Large intestine (tissue), 3 donors: ENCODE results near the gene PLD2. TPM values are rescaled to one million over a fixed set of nuclear protein-coding genes. Genes with fewer than 3 reads are reported as not detected.
"Not testable (repeated sequence)": the region's sequence is repeated elsewhere in the genome, so short reads cannot be mapped to it uniquely, and the experiment has no call there.

Experiments used
- DNase-seq, 2 donors: peaks; one replicate each; pipeline versions ENCODE4 v3.0.0 to v3.0.0-alpha.2; 2013
- H3K27ac ChIP-seq: one replicate; pipeline ENCODE4 v1.5.1; 2013; ENCODE audit warnings: low read length
- H3K27me3 ChIP-seq: 2 replicates; pipeline ENCODE4 v1.6.1; 2013; ENCODE audit warnings: low read length; ENCODE audit not compliant: control insufficient read depth, insufficient read depth
- H3K36me3 ChIP-seq: 2 replicates; pipeline ENCODE4 v1.6.1; 2013; ENCODE audit warnings: low read length; ENCODE audit not compliant: control insufficient read depth, insufficient read depth
- H3K4me1 ChIP-seq: one replicate; pipeline ENCODE4 v1.6.1; 2013; ENCODE audit warnings: low read length; ENCODE audit not compliant: control insufficient read depth, insufficient read depth
- H3K4me3 ChIP-seq: one replicate; pipeline ENCODE4 v1.5.1; 2013; ENCODE audit warnings: low read length
- H3K9me3 ChIP-seq: one replicate; pipeline ENCODE4 v1.6.1; 2013; ENCODE audit warnings: mild to moderate bottlenecking, low read depth, low read length, moderate library complexity; ENCODE audit not compliant: control insufficient read depth
- WGBS: methylation state at CpG from one replicate; pipeline ENCODE4 v1.1.5; 2013; ENCODE audit warnings: low lambda C conversion rate; ENCODE audit not compliant: insufficient coverage; 5-methylcytosine and 5-hydroxymethylcytosine counted together
- polyA plus RNA-seq: library from polyadenylated mRNA; unstranded; fragments of 120-200 nt; gene quantifications from one replicate; pipeline ENCODE4 v1.2.1, GENCODE V29; 2013

PLD2 gene
- polyA plus RNA-seq, 1 donor = 21.8 TPM

GRCh38 chr17:4856937-4857314, 50.0 kb downstream of the PLD2 start:
- DNase-seq = no peak
- no peak overlapping the region for H3K4me3 ChIP-seq
- H3K4me1 ChIP-seq = peaks cover 36% of the 10 kb centered on the region
- no CpG with 5 or more reads among the region's 7 CpGs for WGBS
- H3K36me3 ChIP-seq = peaks cover 39% of the 10 kb centered on the region
- H3K27me3 ChIP-seq = no peaks in the 10 kb centered on the region
- H3K9me3 ChIP-seq = no peaks in the 10 kb centered on the region
- no peak overlapping the region for H3K27ac ChIP-seq

- H3K9me3 ChIP-seq, DNase-seq, H3K27ac ChIP-seq, H3K4me3 ChIP-seq, H3K27me3 ChIP-seq: not testable (repeated sequence)
- Histone ChIP-seq H3K36me3 (peaks cover 39% of the 10 kb centered on the region), H3K4me1 (peaks cover 31% of the 10 kb centered on the region)
- no CpG with 5 or more reads among the region's 7 CpGs for WGBS
These were observed 50.4 kb downstream of the PLD2 start for GRCh38 chr17:4857347-4857746.

- H3K36me3 ChIP-seq = peaks cover 42% of the 10 kb centered on the region
These were observed 51.3 kb downstream of the PLD2 start for GRCh38 chr17:4858068-4858881.

GRCh38 chr17:4858882-4859260, 51.9 kb downstream of the PLD2 start:
- H3K4me3 ChIP-seq = no peak overlapping the region
- H3K27me3 ChIP-seq = no peaks in the 10 kb centered on the region

More at GRCh38 chr17:4858068-4858881, 51.3 kb downstream of the PLD2 start:
- H3K27me3 ChIP-seq = no peaks in the 10 kb centered on the region
- peak; percentile 16 to 58 for DNase-seq
- no peak overlapping the region for H3K4me3 ChIP-seq
- no CpG with 5 or more reads among the region's 7 CpGs for WGBS
- H3K9me3 ChIP-seq = no peaks in the 10 kb centered on the region
- H3K4me1 ChIP-seq = peaks cover 30% of the 10 kb centered on the region
- peak overlapping the region; percentile 46 for H3K27ac ChIP-seq

GRCh38 chr17:4859816-4860625, 53.1 kb downstream of the PLD2 start:
- Histone ChIP-seq H3K27ac (no peak overlapping the region), H3K9me3 (no peaks in the 10 kb centered on the region), H3K4me1 (peaks cover 17% of the 10 kb centered on the region), H3K27me3 (no peaks in the 10 kb centered on the region), H3K4me3 (no peak overlapping the region), H3K36me3 (peaks cover 38% of the 10 kb centered on the region)
- WGBS = no CpG with 5 or more reads among the region's 32 CpGs
- DNase-seq = no peak

More at GRCh38 chr17:4858882-4859260, 51.9 kb downstream of the PLD2 start:
- DNase-seq = no peak
- no CpG with 5 or more reads among the region's 5 CpGs for WGBS
- no peaks in the 10 kb centered on the region for H3K9me3 ChIP-seq
- peaks cover 40% of the 10 kb centered on the region for H3K36me3 ChIP-seq
- no peak overlapping the region for H3K27ac ChIP-seq
- H3K4me1 ChIP-seq = peaks cover 24% of the 10 kb centered on the region

- H3K9me3 ChIP-seq = no peaks in the 10 kb centered on the region
- peaks cover 17% of the 10 kb centered on the region for H3K4me1 ChIP-seq
- H3K36me3 ChIP-seq = peaks cover 39% of the 10 kb centered on the region
- DNase-seq = no peak
- H3K27ac ChIP-seq = no peak overlapping the region
- H3K4me3 ChIP-seq = no peak overlapping the region
- no peaks in the 10 kb centered on the region for H3K27me3 ChIP-seq
- WGBS = no CpG with 5 or more reads among the region's 9 CpGs
These were observed 53.7 kb downstream of the PLD2 start for GRCh38 chr17:4860651-4861050.

- H3K4me1 ChIP-seq = peaks cover 17% of the 10 kb centered on the region
- no peak overlapping the region for H3K4me3 ChIP-seq
- no peak for DNase-seq
- H3K9me3 ChIP-seq = no peaks in the 10 kb centered on the region
- H3K27me3 ChIP-seq = no peaks in the 10 kb centered on the region
- 100% methylated on average over 1 of the region's 16 CpGs for WGBS
- H3K27ac ChIP-seq = no peak overlapping the region
- H3K36me3 ChIP-seq = peaks cover 42% of the 10 kb centered on the region
These were observed 54.1 kb downstream of the PLD2 start for GRCh38 chr17:4861052-4861451.

GRCh38 chr17:4862720-4863119, 55.8 kb downstream of the PLD2 start:
- no peak for DNase-seq
- peaks cover 13% of the 10 kb centered on the region for H3K4me1 ChIP-seq
- no peak overlapping the region for H3K4me3 ChIP-seq
- WGBS = no CpG with 5 or more reads among the region's 4 CpGs
- no peak overlapping the region for H3K27ac ChIP-seq
- no peaks in the 10 kb centered on the region for H3K9me3 ChIP-seq
- H3K36me3 ChIP-seq = peaks cover 32% of the 10 kb centered on the region
- no peaks in the 10 kb centered on the region for H3K27me3 ChIP-seq

- no peaks in the 10 kb centered on the region for H3K9me3 ChIP-seq
- peaks cover 32% of the 10 kb centered on the region for H3K36me3 ChIP-seq
- no peaks in the 10 kb centered on the region for H3K27me3 ChIP-seq
- WGBS = no CpG with 5 or more reads among the region's 1 CpG
- no peak overlapping the region for H3K27ac ChIP-seq
- no peak for DNase-seq
- H3K4me1 ChIP-seq = peaks cover 7% of the 10 kb centered on the region
- no peak overlapping the region for H3K4me3 ChIP-seq
These were observed 56.4 kb downstream of the PLD2 start for GRCh38 chr17:4863321-4863720.

GRCh38 chr17:4867535-4867934, 60.6 kb downstream of the PLD2 start:
- not testable (repeated sequence) for H3K4me1 ChIP-seq, H3K27me3 ChIP-seq, DNase-seq, H3K9me3 ChIP-seq, H3K27ac ChIP-seq, H3K4me3 ChIP-seq
- WGBS = 80% methylated on average over 1 of the region's 5 CpGs
- H3K36me3 ChIP-seq = peaks cover 11% of the 10 kb centered on the region
